Breast epithelium (tissue), 4 donors: ENCODE measurements around the gene ITPR2. TPM values are rescaled to one million over a fixed set of nuclear protein-coding genes. Genes with fewer than 3 reads are reported as not detected.

Experiments
- DNase-seq, 2 donors: peaks; one replicate each; pipeline ENCODE4 v3.0.0-alpha.2; 2019; ENCODE audit warnings: low spot score in 2 of 2
- H3K27ac ChIP-seq, 2 donors: fragments of 200-600 bp; sonication (generic) in 1 of 2; one replicate each; pipeline ENCODE4 v1.5.1; 2016 to 2019; ENCODE audit warnings: mild to moderate bottlenecking in 1 of 2
- H3K27me3 ChIP-seq, 2 donors: fragments of 200-600 bp; sonication (generic) in 1 of 2; one replicate each; pipeline versions ENCODE4 v1.5.1 to v1.6.0; 2017 to 2019; ENCODE audit warnings: control low read depth in 1 of 2, mild to moderate bottlenecking in 1 of 2
- H3K36me3 ChIP-seq: fragments of 200-600 bp; one replicate; pipeline ENCODE4 v1.5.1; 2019
- H3K4me1 ChIP-seq, 2 donors: fragments of 200-600 bp; sonication (generic); one replicate each; pipeline ENCODE4 v1.5.1; 2016 to 2019; ENCODE audit warnings: control low read depth in 1 of 2
- H3K4me3 ChIP-seq, 3 donors: fragments of 200-600 bp; sonication (generic); 1 replicate in 2 of 3; 2 replicates in 1 of 3; pipeline ENCODE4 v1.5.1; 2016 to 2019; ENCODE audit warnings: mild to moderate bottlenecking in 3 of 3, moderate library complexity in 2 of 3
- H3K9me3 ChIP-seq, 2 donors: fragments of 200-600 bp; sonication (generic) in 1 of 2; one replicate each; pipeline ENCODE4 v1.5.1; 2016 to 2019; ENCODE audit warnings: control low read depth in 1 of 2
- POLR2A ChIP-seq: fragments of 450-650 bp; IDR thresholded peaks from one replicate; pipeline ENCODE4 v1.6.1; 2016; ENCODE audit warnings: antibody characterized with exemption, mild to moderate bottlenecking, moderate library complexity
- POLR2AphosphoS5 ChIP-seq, 3 donors: sonication (generic); formaldehyde crosslinking; IDR thresholded peaks; one replicate each; pipeline ENCODE4 v1.6.1; 2017; ENCODE audit warnings: antibody characterized with exemption in 3 of 3
- intact Hi-C: fragments of 100-400 bp; cut with DNase I; formaldehyde crosslinking; loops from one replicate; pipeline ENCODE4 v1.15.1; 2023; ENCODE audit warnings: low total_unique reads
- total RNA-seq, 3 donors: library from RNA; depleted of rRNA; stranded (reverse); fragments of >200 nt; gene quantifications; one replicate each; pipeline ENCODE4 v1.1.0, GENCODE V29; 2016
- TF ChIP-seq, protein P1 (sequence below), 3 donors: fragments of 450-650 bp; IDR thresholded peaks; one replicate each; pipeline ENCODE4 v1.5.1; 2016 to 2017; ENCODE audit warnings: antibody characterized with exemption in 3 of 3, mild to moderate bottlenecking in 3 of 3, moderate library complexity in 3 of 3

ITPR2 gene
- total RNA-seq, 3 donors from 2014 or later: 47.2 to 95.0 (median 66.5) TPM

DNA sequence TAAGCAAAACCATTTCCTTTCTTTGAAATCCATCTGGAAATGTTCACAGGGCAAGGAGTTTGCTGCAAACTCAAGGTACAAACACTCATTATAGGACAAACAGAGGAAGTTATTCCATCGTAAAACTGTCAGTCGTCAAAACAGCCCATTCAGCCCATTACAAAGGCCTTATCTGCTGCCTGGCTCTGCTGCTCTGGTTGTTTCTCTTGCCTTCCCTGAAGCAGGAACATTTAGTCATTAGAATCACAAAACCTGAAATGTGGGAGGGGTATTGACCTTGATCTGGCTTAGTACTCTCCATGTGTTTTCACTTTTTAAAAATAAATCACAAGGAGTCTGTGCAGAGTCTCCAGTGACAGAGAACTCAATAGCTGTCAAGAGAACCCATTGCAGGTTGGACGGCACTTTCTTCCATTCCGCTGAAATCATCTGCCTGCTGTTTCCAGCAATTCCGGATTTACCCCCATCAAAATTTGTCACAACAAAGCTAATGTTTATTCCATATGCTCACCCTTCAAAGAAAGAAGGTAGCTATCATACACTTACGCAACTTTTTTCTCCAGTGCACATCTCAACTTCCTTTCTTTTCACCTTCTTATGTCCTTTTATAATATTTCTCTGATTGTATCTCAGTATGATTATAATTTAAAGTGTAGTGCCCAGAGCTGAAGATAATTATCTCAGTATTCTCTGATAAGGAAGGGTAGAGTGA is 24.6 kb upstream of the ITPR2 start:
- H3K27me3 ChIP-seq: no peaks in the 10 kb centered on the region
- no peak overlapping the region for H3K27ac ChIP-seq
- H3K4me1 ChIP-seq: no peaks in the 10 kb centered on the region
- H3K9me3 ChIP-seq: no peaks in the 10 kb centered on the region
- no peak for DNase-seq
- H3K36me3 ChIP-seq: no peaks in the 10 kb centered on the region
- H3K4me3 ChIP-seq: no peak overlapping the region
- intact Hi-C loops: no loop called here
- no peak for TF ChIP-seq POLR2AphosphoS5 (IDR thresholded peaks at IDR 0.05)
- TF ChIP-seq POLR2A: no peak
- TF ChIP-seq, protein P1, sequence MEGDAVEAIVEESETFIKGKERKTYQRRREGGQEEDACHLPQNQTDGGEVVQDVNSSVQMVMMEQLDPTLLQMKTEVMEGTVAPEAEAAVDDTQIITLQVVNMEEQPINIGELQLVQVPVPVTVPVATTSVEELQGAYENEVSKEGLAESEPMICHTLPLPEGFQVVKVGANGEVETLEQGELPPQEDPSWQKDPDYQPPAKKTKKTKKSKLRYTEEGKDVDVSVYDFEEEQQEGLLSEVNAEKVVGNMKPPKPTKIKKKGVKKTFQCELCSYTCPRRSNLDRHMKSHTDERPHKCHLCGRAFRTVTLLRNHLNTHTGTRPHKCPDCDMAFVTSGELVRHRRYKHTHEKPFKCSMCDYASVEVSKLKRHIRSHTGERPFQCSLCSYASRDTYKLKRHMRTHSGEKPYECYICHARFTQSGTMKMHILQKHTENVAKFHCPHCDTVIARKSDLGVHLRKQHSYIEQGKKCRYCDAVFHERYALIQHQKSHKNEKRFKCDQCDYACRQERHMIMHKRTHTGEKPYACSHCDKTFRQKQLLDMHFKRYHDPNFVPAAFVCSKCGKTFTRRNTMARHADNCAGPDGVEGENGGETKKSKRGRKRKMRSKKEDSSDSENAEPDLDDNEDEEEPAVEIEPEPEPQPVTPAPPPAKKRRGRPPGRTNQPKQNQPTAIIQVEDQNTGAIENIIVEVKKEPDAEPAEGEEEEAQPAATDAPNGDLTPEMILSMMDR (IDR thresholded peaks at IDR 0.05): no peak

DNA sequence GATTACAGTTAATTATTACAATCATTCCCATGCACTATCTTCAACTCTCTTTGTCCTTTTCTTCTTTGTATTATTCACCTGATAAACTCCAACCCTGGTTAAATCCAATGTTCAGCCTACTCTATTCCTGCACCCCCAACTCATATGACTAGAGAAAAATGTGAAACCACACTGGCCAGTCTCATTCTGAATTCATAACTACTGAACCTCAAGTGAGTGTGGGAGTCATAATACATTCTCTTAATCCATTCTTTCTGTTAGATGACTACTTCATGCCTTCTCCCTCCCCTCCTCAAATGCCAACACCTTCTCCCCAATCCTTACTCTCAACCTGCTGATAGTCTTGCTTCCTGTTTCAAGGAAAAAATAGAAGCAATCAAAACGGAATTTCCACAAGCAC is 22.3 kb upstream of the ITPR2 start:
- no peak for DNase-seq
- Histone ChIP-seq H3K27me3 (no peaks in the 10 kb centered on the region), H3K36me3 (no peaks in the 10 kb centered on the region), H3K4me1 (no peaks in the 10 kb centered on the region), H3K4me3 (no peak overlapping the region), H3K9me3 (no peaks in the 10 kb centered on the region), H3K27ac (no peak overlapping the region)
- TF ChIP-seq POLR2A (no peak), POLR2AphosphoS5 (IDR thresholded peaks at IDR 0.05) (no peak)
- TF ChIP-seq, protein P1 (IDR thresholded peaks at IDR 0.05): no peak
- intact Hi-C loops: no loop called here

DNA sequence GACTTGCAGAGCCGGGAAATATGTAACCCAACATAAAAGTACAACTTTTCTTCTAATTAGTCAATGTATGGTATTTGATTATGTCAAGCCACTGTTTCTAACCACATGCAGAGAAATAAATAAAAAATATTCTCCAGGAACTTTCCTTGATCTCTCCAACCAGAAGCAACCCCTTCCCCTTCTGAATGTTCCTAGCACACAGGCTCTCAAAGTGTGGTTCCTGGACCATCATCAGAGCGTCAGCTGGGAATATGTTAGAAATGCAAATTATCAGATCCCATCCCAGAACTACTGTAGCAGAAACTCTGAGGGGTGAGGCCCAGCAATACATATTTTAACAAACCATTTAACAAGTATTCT is 21.0 kb upstream of the ITPR2 start:
- intact Hi-C loops: no loop called here
- TF ChIP-seq, protein P1 (IDR thresholded peaks at IDR 0.05): no peak
- no peak for TF ChIP-seq POLR2AphosphoS5 (IDR thresholded peaks at IDR 0.05)
- TF ChIP-seq POLR2A: no peak
- Histone ChIP-seq H3K4me1 (no peaks in the 10 kb centered on the region), H3K36me3 (no peaks in the 10 kb centered on the region), H3K27me3 (no peaks in the 10 kb centered on the region), H3K4me3 (no peak overlapping the region), H3K9me3 (no peaks in the 10 kb centered on the region), H3K27ac (no peak overlapping the region)
- no peak for DNase-seq

DNA sequence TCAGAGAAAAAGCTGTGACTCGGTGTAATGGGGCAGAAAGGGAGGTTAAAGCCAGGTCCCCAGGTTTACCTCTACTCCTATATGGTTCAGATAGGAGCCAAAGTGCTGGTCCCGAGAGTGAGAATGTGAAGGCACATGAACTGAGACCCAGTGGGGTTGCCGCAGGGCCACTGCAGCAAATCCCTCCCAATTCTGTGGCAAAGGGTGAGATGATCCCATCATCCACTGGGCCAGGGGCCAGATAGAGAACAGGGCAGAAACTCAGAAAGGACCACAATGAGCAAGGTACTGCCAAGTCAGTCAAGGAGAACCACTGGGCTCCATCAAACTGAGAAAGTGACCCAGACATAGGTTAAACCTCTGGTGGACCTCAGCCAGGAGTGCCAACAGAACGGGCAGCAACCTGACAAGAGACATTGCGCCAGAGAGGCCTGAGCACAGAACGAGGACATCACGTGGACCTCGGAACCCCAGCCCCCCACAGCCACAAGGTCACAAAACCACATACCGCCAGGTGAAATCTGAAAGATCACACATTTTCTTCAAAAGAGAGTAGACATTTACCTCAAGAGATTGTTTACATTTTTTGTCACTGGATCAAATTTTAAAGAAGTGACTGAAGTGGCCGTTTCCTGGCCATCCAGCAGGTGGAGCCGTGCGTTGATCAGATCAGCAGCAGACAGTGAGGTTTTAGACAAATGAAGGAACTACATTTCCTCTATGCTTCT is 20.5 kb upstream of the ITPR2 start:
- Histone ChIP-seq H3K36me3 (no peaks in the 10 kb centered on the region), H3K4me1 (no peaks in the 10 kb centered on the region), H3K27ac (no peak overlapping the region), H3K27me3 (no peaks in the 10 kb centered on the region), H3K4me3 (no peak overlapping the region), H3K9me3 (no peaks in the 10 kb centered on the region)
- TF ChIP-seq, protein P1 (IDR thresholded peaks at IDR 0.05): peak; percentile 43 to 91 (median 90)
- TF ChIP-seq POLR2A (no peak), POLR2AphosphoS5 (IDR thresholded peaks at IDR 0.05) (peak in 1 of 3 donors; percentile 14)
- peak; percentile 54 to 57 for DNase-seq
- intact Hi-C loops: no loop called here
